ENCODE results near the gene CCDC88A. TPM values are rescaled to one million over a fixed set of nuclear protein-coding genes. Genes with fewer than 3 reads are reported as not detected.

The CCDC88A gene
- total RNA-seq, 1 experiment from 2014 or later = 139 TPM

DNA sequence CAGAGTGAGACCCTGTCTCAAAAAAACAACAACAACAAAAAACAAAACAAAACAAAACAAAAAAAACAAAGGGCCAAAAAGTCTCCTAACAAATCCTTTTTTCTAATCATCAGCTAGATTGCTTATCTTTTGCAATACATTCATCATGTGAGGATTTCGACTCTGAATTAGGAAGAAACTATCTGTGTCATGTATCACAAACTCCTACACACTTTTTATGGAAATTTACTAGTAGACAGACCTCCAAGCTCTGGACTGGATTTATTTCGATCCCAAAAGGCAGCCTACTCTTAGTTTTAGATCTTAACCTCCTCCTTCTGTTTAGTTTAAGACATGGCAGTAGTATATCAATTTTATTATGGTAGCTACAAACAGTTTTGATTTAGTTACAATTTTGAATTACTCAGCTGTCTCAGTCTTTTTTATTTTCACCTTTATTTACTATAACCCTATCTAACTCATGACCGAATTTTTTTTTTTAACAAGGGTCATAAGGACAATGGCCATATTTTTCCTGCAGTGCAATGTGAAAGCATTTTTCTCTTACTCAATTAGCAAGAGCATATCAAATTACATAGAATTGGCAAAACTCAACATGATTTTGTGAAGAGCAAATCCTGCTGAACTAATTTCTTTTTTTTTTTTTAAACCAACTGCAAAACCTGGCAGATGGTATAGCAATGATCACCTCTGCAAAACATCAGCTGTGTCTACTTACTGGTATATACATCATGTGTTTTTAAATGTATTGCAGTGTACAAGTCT lies 10.7 kb upstream of the CCDC88A start:
- peak; percentile 39 for DNase-seq (ENCODE audit: low read depth, low spot score)
- in situ Hi-C loops (cut with HindIII; ENCODE audit: low pct_unique_long_range_greater_than_20kb, low sequenced_read_pairs) = no loop called here

- DNase-seq (ENCODE audit: low read depth, low spot score) = no peak
- in situ Hi-C loops (cut with HindIII; ENCODE audit: low pct_unique_long_range_greater_than_20kb, low sequenced_read_pairs) = no loop called here
Measured at GRCh38 chr2:55428258-55428657, 8.6 kb upstream of the CCDC88A start.

- in situ Hi-C loops (cut with HindIII; ENCODE audit: low pct_unique_long_range_greater_than_20kb, low sequenced_read_pairs) = no loop called here
- no peak for DNase-seq (ENCODE audit: low read depth, low spot score)
Measured at GRCh38 chr2:55425431-55425831, 5.8 kb upstream of the CCDC88A start.

GRCh38 chr2:55422876-55423665 lies 3.4 kb upstream of the CCDC88A start:
- in situ Hi-C loops (cut with HindIII; ENCODE audit: low pct_unique_long_range_greater_than_20kb, low sequenced_read_pairs) = no loop called here
- DNase-seq (ENCODE audit: low read depth, low spot score) = peak; percentile 65

DNA sequence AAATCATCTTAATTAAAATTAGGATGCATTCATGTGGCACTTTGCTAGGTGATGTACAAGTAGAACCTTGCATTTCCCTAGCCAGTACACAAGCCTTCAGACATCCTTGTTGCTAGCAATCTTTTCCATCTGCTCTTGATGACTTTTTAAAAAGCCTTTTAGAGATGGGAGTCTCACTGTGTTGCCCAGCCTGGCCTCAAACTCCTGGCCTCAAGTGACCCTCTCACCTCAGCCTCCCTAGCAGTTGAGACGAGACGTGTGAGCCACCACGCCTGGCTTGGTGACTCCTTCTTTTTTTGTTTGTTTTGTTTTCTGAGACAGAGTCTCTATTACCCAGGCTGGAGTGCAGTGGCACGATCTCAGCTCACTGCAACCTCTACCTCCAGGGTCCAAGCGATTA lies 1.7 kb upstream of the CCDC88A start:
- no peak for DNase-seq (ENCODE audit: low read depth, low spot score)
- in situ Hi-C loops (cut with HindIII; ENCODE audit: low pct_unique_long_range_greater_than_20kb, low sequenced_read_pairs) = no loop called here

GRCh38 chr2:55420871-55421270 lies 1.2 kb upstream of the CCDC88A start:
- in situ Hi-C loops (cut with HindIII; ENCODE audit: low pct_unique_long_range_greater_than_20kb, low sequenced_read_pairs) = no loop called here
- DNase-seq (ENCODE audit: low read depth, low spot score) = no peak

DNA sequence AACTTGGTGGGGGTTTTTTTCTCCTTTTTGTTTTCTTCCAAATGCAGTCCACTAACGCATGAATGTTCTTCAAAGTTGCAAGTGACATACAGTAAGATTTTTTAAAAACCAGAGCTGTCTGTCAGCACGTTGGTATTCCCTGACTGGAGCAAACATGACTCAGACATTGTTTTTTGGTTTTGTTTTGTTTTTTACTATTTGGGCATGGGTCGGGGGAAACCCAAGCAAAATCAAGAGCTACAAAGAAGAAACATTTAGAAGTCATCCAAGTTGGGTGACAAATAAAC lies 726 bp upstream of the CCDC88A start:
- DNase-seq (ENCODE audit: low read depth, low spot score) = no peak
- in situ Hi-C loops (cut with HindIII; ENCODE audit: low pct_unique_long_range_greater_than_20kb, low sequenced_read_pairs) = no loop called here

DNA sequence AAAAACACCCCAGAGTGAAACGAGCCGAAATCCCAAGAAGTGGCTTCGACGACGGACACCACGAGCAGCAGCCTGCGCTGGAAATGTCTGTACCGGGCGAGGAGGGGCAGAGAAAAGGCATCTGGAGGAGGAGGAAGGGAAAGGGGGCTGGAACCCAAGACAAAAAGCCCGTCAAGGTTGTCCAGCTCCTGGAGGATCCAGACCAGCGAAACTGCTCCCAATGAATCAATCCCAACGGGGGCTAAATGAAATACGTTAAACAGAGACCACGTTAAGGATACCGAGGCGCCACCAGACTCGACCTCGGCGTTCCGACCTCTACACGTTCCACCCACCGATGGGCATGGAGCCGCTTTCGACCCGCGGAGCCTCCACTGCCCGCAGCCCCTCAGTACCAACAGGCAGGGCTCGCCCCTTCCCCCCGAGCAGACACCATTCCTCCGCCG lies 400 bp downstream of the CCDC88A start:
- DNase-seq (ENCODE audit: low read depth, low spot score) = peak; percentile 65
- in situ Hi-C loops (cut with HindIII; ENCODE audit: low pct_unique_long_range_greater_than_20kb, low sequenced_read_pairs) = no loop called here

- in situ Hi-C loops (cut with HindIII; ENCODE audit: low pct_unique_long_range_greater_than_20kb, low sequenced_read_pairs) = no loop called here
- no peak for DNase-seq (ENCODE audit: low read depth, low spot score)
Measured at GRCh38 chr2:55418512-55419232, 984 bp downstream of the CCDC88A start.

DNA sequence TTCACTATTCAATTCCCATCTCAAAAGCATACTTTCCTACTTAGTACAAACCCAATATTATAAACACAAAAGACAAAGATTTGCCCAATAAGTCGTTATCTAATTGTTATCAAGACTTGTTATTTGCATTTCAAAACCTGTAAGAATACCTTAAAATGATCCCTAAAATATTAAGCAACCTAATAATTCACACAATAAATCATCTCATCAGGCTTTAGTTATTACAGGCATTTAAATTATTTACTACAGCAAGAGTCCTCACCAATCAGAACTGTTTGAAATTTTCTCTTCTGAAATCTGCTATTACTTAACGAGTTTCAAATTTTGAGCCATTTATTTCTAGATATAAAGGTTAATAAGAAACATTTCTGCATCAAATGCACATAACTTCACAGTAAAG lies 1.6 kb downstream of the CCDC88A start:
- in situ Hi-C loops (cut with HindIII; ENCODE audit: low pct_unique_long_range_greater_than_20kb, low sequenced_read_pairs) = no loop called here
- no peak for DNase-seq (ENCODE audit: low read depth, low spot score)

- in situ Hi-C loops (cut with HindIII; ENCODE audit: low pct_unique_long_range_greater_than_20kb, low sequenced_read_pairs) = no loop called here
- no peak for DNase-seq (ENCODE audit: low read depth, low spot score)
Measured at GRCh38 chr2:55416786-55417568, 2.7 kb downstream of the CCDC88A start.

- in situ Hi-C loops (cut with HindIII; ENCODE audit: low pct_unique_long_range_greater_than_20kb, low sequenced_read_pairs) = no loop called here
Measured at GRCh38 chr2:55415300-55415699, 4.4 kb downstream of the CCDC88A start.

DNA sequence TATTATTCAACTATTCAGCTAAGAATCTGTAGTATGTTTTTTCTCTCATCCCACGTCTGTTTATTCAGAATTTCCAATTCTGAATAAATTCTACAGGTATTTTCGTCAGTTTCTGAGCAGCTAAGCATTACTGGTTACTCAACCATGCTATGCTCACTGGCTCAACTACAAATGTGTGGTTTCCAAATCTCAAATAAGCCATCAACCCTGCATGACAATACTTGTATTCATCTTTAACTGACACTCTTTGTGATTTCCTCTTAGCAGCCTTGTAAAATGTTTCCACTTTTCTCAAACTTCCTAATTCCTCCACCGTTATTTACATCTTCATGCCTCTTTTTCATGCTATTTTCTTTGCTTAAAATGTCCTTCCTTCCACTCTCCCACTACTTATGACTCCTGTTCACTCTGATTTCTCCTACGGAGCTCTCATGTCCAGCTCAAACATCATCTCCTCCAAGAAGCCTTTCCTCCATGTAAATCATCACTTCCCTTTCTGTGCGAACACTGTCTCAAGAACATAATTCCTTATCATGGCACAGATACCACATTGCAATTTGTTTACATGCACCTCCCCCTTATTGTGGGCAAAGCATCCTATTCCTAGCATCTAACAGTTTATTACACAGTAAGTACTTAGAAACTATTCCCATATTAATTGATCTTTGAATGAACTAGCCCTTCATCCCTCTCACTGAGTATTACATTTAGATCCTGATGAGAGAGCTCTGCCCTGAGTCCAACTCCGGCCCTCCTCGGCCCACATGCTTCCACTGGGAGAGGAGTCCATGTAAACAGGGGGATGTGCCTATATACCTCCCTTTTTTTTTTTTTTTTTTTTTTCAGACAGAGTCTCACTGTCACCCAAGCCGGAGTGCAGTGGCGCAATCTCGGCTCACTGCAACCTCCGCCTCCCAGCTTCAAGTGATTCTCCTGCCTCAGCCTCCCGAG lies 10.5 kb downstream of the CCDC88A start:
- in situ Hi-C loops (cut with HindIII; ENCODE audit: low pct_unique_long_range_greater_than_20kb, low sequenced_read_pairs) = no loop called here

More at GRCh38 chr2:55415300-55415699, 4.4 kb downstream of the CCDC88A start:
- no peak for DNase-seq (ENCODE audit: low read depth, low spot score)

DNA sequence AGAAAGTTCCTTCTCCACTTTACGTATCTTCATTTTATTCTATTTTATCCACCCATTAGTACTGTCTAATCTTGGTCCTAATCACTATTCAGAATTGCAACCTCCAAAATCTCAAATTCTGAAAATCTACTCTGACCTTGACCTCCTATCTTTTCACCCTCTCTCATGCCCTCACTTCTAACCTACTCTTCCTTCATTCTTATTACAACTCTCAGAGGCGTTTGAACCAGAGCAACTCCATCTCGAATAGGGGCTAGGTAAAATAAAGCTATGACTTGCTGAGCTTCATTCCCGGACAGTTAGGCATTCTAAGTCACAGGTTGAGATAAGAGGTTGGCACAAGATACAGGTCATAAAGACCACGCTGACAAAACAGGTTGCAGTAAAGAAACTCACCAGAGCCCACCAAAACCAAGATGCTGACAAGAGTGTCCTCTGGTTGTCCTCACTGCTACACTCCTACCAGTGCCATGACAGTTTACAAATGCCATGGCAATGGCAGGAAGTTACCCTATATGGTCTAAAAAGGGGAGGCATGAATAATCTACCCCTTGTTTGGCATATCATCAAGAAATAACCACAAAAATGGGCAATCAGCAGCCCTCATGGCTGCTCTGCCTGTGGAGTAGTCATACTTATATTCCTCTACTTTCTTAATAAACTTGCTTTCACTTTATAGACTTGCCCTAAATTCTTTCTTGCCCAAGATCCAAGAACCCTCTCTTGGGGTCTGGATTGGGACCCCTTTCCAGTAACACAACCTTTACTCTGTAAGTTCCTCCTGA lies 11.4 kb downstream of the CCDC88A start:
- in situ Hi-C loops (cut with HindIII; ENCODE audit: low pct_unique_long_range_greater_than_20kb, low sequenced_read_pairs) = no loop called here
- DNase-seq (ENCODE audit: low read depth, low spot score) = no peak

More for the DNA sequence above, 10.5 kb downstream of the CCDC88A start:
- DNase-seq (ENCODE audit: low read depth, low spot score) = peak; percentile 55

- no peak for DNase-seq (ENCODE audit: low read depth, low spot score)
- in situ Hi-C loops (cut with HindIII; ENCODE audit: low pct_unique_long_range_greater_than_20kb, low sequenced_read_pairs) = no loop called here
Measured at GRCh38 chr2:55405116-55405515, 14.5 kb downstream of the CCDC88A start.
